HepG2 (cell line): Measurements from ENCODE around the gene SELENOH.

Experiments used
- BRCA1 ChIP-seq: sonication (generic); formaldehyde crosslinking; IDR thresholded peaks from 2 replicates; pipeline ENCODE4 v1.4.0; 2020; ENCODE audit warnings: missing genetic modification reagents
- FOXM1 ChIP-seq: sonication (generic); formaldehyde crosslinking; IDR thresholded peaks from 2 replicates; pipeline ENCODE4 v1.5.0; 2020; ENCODE audit warnings: missing genetic modification reagents
- HHEX ChIP-seq: IDR thresholded peaks from 2 replicates; pipeline ENCODE4 v1.6.1; 2016; ENCODE audit warnings: control low read depth
- SIN3A ChIP-seq: IDR thresholded peaks from 2 replicates; pipeline ENCODE4 v1.6.1; 2011; ENCODE audit warnings: low read depth, mild to moderate bottlenecking, control low read depth, low read length, borderline replicate concordance
- ZNF264 ChIP-seq: sonication (generic); formaldehyde crosslinking; IDR thresholded peaks from 2 replicates; pipeline ENCODE4 v1.4.0; 2020; ENCODE audit warnings: missing genetic modification reagents
- ZNF468 ChIP-seq: sonication (generic); formaldehyde crosslinking; IDR thresholded peaks from 2 replicates; pipeline ENCODE4 v1.8.0; 2022; ENCODE audit warnings: mild to moderate bottlenecking, moderate library complexity, missing genetic modification reagents
- ZNF570 ChIP-seq: sonication (generic); formaldehyde crosslinking; IDR thresholded peaks from 2 replicates; pipeline ENCODE4 v1.4.0; 2020; ENCODE audit warnings: mild to moderate bottlenecking, missing genetic modification reagents, borderline replicate concordance
- TF ChIP-seq, protein P1 (sequence below): sonication (generic); formaldehyde crosslinking; IDR thresholded peaks from 2 replicates; pipeline ENCODE4 v1.5.0; 2020; ENCODE audit warnings: mild to moderate bottlenecking, missing genetic modification reagents, moderate library complexity
- TF ChIP-seq, protein P2 (sequence below): sonication (generic); formaldehyde crosslinking; IDR thresholded peaks from 2 replicates; pipeline ENCODE4 v1.4.0; 2020; ENCODE audit warnings: low read depth, missing genetic modification reagents

DNA sequence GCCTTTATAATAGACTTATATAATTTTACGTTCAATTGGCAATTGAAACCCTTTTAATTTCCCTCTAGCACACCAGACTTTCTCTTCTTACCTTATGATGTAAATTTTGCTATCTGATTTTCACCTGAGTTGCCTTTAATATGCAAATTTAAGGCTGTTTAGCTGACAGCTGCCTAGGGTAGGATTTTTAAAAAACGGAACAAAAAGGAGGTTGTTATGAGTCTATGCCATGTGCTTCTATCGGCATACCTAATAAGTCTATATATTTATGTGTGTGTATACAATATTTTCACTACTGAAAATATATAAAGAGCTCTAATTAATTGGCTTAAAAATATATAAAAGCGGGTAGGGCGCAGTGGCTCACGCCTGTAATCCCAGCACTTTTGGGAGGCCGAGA, 11.8 kb upstream of the SELENOH start:
- TF ChIP-seq ZNF570 (CRISPR knock-in tag) = no peak
- no peak for TF ChIP-seq ZNF264 (CRISPR knock-in tag)
- TF ChIP-seq BRCA1 (CRISPR knock-in tag) = no peak
- no peak for TF ChIP-seq HHEX (CRISPR knock-in tag)
- TF ChIP-seq SIN3A = no peak
- TF ChIP-seq FOXM1 = no peak
- TF ChIP-seq, protein P1, sequence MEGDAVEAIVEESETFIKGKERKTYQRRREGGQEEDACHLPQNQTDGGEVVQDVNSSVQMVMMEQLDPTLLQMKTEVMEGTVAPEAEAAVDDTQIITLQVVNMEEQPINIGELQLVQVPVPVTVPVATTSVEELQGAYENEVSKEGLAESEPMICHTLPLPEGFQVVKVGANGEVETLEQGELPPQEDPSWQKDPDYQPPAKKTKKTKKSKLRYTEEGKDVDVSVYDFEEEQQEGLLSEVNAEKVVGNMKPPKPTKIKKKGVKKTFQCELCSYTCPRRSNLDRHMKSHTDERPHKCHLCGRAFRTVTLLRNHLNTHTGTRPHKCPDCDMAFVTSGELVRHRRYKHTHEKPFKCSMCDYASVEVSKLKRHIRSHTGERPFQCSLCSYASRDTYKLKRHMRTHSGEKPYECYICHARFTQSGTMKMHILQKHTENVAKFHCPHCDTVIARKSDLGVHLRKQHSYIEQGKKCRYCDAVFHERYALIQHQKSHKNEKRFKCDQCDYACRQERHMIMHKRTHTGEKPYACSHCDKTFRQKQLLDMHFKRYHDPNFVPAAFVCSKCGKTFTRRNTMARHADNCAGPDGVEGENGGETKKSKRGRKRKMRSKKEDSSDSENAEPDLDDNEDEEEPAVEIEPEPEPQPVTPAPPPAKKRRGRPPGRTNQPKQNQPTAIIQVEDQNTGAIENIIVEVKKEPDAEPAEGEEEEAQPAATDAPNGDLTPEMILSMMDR (CRISPR knock-in tag) = no peak
- TF ChIP-seq, protein P2, sequence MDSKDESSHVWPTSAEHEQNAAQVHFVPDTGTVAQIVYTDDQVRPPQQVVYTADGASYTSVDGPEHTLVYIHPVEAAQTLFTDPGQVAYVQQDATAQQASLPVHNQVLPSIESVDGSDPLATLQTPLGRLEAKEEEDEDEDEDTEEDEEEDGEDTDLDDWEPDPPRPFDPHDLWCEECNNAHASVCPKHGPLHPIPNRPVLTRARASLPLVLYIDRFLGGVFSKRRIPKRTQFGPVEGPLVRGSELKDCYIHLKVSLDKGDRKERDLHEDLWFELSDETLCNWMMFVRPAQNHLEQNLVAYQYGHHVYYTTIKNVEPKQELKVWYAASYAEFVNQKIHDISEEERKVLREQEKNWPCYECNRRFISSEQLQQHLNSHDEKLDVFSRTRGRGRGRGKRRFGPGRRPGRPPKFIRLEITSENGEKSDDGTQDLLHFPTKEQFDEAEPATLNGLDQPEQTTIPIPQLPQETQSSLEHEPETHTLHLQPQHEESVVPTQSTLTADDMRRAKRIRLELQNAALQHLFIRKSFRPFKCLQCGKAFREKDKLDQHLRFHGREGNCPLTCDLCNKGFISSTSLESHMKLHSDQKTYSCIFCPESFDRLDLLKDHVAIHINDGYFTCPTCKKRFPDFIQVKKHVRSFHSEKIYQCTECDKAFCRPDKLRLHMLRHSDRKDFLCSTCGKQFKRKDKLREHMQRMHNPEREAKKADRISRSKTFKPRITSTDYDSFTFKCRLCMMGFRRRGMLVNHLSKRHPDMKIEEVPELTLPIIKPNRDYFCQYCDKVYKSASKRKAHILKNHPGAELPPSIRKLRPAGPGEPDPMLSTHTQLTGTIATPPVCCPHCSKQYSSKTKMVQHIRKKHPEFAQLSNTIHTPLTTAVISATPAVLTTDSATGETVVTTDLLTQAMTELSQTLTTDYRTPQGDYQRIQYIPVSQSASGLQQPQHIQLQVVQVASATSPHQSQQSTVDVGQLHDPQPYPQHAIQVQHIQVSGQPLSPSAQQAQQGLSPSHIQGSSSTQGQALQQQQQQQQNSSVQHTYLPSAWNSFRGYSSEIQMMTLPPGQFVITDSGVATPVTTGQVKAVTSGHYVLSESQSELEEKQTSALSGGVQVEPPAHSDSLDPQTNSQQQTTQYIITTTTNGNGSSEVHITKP (CRISPR knock-in tag) = no peak
- no peak for TF ChIP-seq ZNF468 (CRISPR knock-in tag)
